Adipocyte (in vitro differentiated cells): ENCODE data around the gene DNAH10.

Experiments
- DNase-seq: peaks from one replicate; pipeline ENCODE4 v3.0.0-alpha.2; 2015; ENCODE audit warnings: low read depth
- H3K27me3 ChIP-seq: replicated peaks from 2 replicates; pipeline ENCODE4 v1.7.0; 2013; ENCODE audit warnings: mild to moderate bottlenecking, low read length, moderate library complexity; ENCODE audit not compliant: control insufficient read depth, insufficient read depth
- H3K36me3 ChIP-seq: 2 replicates; pipeline ENCODE4 v1.7.0; 2013; ENCODE audit warnings: low read length, mild to moderate bottlenecking, moderate library complexity; ENCODE audit not compliant: control insufficient read depth, insufficient read depth, severe bottlenecking
- H3K4me1 ChIP-seq: 2 replicates; pipeline ENCODE4 v1.7.0; 2013; ENCODE audit warnings: mild to moderate bottlenecking, low read length, moderate library complexity; ENCODE audit not compliant: control insufficient read depth, insufficient read depth
- H3K4me3 ChIP-seq: 2 replicates; pipeline ENCODE4 v1.7.0; 2013; ENCODE audit warnings: mild to moderate bottlenecking, low read length, moderate library complexity
- H3K9ac ChIP-seq: 2 replicates; pipeline ENCODE4 v1.7.0; 2013; ENCODE audit warnings: mild to moderate bottlenecking, low read length, moderate library complexity
- H3K9me3 ChIP-seq: 2 replicates; pipeline ENCODE4 v1.7.0; 2013; ENCODE audit warnings: mild to moderate bottlenecking, low read length, moderate library complexity; ENCODE audit not compliant: control insufficient read depth

Gene DNAH10

GRCh38 chr12:123966596-123966995 is 204.5 kb downstream of the DNAH10 start:
- peak; percentile 74 for DNase-seq
- peaks cover 50% of the 10 kb centered on the region for H3K4me1 ChIP-seq
- H3K9me3 ChIP-seq: no peaks in the 10 kb centered on the region
- H3K27me3 ChIP-seq: no peaks in the 10 kb centered on the region
- no peak overlapping the region for H3K4me3 ChIP-seq
- peaks cover 5% of the 10 kb centered on the region for H3K36me3 ChIP-seq
- no peak overlapping the region for H3K9ac ChIP-seq

DNA sequence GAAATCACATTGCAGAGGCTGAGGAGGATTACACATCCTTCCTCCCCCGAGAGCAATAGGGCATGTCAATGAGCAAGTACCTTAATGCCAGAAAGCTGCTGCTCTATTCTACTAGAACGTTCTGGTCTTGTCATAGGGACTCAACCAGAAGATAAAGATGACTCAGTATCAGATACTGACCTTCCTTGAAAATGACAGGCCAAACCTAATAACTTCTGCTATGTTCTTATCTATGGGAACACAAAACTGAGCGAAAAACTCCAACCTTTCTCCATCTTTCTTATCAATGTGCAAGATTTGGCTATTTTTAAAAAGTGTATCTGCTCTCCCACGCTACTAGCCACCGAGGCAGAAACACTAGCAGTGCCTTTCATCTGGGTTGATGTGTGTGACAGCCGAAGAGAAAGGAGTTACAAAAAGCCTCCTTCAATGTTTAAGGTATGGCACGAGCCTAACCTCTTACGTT is 205.1 kb downstream of the DNAH10 start:
- H3K9me3 ChIP-seq: no peaks in the 10 kb centered on the region
- DNase-seq: no peak
- H3K9ac ChIP-seq: no peak overlapping the region
- no peaks in the 10 kb centered on the region for H3K27me3 ChIP-seq
- peaks cover 5% of the 10 kb centered on the region for H3K36me3 ChIP-seq
- H3K4me3 ChIP-seq: no peak overlapping the region
- peaks cover 50% of the 10 kb centered on the region for H3K4me1 ChIP-seq

DNA sequence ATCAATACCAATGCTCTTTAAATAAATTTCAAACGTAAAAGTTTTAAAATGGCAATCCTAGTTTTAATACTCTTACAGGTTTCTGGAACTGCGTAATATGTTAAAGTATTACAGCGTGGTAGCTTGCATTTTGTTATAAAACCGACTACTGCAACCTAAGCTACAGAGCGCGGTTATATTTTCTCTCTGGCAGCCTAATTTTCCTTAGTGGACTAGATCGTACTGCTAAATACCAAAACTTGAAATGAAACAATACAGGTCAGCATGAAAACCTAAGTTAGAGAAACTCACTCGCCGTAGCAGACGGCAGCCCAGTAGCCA is 209.3 kb downstream of the DNAH10 start:
- DNase-seq: peak; percentile 13
- Histone ChIP-seq H3K9me3 (no peaks in the 10 kb centered on the region), H3K9ac (peak overlapping the region; percentile 83), H3K27me3 (no peaks in the 10 kb centered on the region), H3K36me3 (peaks cover 15% of the 10 kb centered on the region), H3K4me3 (peak overlapping the region; percentile 93), H3K4me1 (peaks cover 58% of the 10 kb centered on the region)

DNA sequence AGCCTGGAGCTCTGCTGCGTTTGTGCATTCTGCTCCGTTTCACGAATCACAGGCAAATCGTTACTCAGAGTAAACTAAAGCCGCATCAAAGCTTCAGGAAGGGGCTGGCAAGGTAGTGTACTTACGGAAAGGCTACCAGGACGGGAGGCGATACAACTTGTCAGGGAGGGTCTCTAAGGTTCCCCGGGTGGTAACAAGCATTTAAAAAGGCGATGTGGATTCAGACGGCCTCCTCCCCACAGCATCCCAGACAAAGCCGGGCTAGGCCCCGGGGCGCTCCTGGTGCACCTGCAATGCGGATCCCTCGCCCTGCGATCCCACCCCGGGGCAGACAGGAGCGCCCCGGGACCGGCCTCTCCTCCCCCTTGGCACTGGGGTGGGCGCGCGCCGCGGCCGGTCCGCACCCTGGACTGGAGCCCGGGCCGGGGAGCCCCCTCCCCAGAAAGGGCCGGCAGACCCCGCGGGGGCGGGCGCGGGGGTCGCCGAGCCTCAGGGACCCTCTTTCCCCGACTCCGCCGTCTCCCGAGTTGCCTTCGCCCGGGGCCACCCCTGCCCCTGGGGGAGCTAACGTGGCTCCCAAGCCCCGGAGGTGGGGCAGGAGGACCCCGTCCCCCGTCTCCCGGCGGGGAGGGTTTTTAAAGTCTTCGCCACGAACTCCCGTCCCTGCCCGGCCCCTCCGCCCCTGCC is 209.8 kb downstream of the DNAH10 start:
- Histone ChIP-seq H3K27me3 (no peaks in the 10 kb centered on the region), H3K9me3 (no peaks in the 10 kb centered on the region), H3K9ac (peak overlapping the region; percentile 83), H3K4me3 (peak overlapping the region; percentile 93), H3K36me3 (peaks cover 17% of the 10 kb centered on the region), H3K4me1 (peaks cover 53% of the 10 kb centered on the region)
- DNase-seq: peak; percentile 63

GRCh38 chr12:123972457-123973401 is 210.6 kb downstream of the DNAH10 start, which contains the start of the genes CCDC92 and ZNF664:
TSS of gene CCDC92 (minus strand) at chr12:123972831. CDS start at chr12:123944305, 28,526 bp downstream.
TSS of gene ZNF664 (plus strand) at chr12:123973215. CDS start at chr12:124012145, 38,930 bp downstream.
- peaks cover 45% of the 10 kb centered on the region for H3K4me1 ChIP-seq
- peak within 1 kb of the TSS; percentile 93 for H3K4me3 ChIP-seq
- no peaks in the 10 kb centered on the region for H3K9me3 ChIP-seq
- peaks cover 18% of the 10 kb centered on the region for H3K36me3 ChIP-seq
- no peaks in the 10 kb centered on the region for H3K27me3 ChIP-seq
- peak; percentile 96 for DNase-seq
- peak within 1 kb of the TSS; percentile 83 for H3K9ac ChIP-seq

DNA sequence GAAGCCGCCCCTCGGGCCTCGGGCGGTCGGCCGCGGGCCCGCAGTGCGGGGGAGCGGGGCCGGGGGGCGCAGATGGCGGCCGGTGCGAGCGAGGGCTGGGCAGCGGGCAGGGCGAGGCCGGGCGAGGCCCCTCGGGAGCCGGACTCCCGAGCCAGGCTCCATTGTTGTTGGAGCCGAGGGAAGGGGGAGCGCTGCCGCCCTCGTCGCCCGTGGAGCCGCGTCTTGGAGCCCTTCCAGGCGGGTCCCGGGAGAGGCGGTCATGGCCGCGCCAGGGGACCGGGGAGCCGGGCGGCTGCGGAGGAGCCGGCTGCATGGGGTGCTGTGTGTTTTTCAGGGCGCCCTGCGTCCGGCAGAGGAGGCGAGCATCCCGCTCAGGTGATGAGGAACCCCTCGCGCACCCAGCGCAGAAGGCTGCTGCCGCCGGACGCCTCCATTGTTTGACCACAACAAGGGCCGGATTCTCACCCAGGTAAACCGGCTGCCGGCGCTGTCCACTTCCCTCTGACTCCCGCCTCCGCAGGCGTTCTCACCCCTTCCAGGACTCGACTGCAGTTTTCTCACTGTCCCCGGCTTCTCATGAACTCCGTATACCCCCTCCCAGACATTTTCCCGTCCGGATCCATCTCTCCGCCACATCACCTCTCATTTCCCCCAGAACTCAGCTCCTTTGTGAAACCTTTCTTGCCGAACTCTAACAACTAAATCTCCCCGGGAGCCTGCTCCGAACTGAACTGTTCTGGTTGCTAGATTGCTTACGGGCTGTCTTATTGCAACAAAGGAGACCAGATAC is 211.6 kb downstream of the DNAH10 start:
- H3K27me3 ChIP-seq: no peaks in the 10 kb centered on the region
- no peaks in the 10 kb centered on the region for H3K9me3 ChIP-seq
- H3K4me3 ChIP-seq: peak overlapping the region; percentile 87
- peak overlapping the region; percentile 77 for H3K9ac ChIP-seq
- H3K36me3 ChIP-seq: peaks cover 15% of the 10 kb centered on the region
- peak; percentile 72 for DNase-seq
- H3K4me1 ChIP-seq: peaks cover 37% of the 10 kb centered on the region

DNA sequence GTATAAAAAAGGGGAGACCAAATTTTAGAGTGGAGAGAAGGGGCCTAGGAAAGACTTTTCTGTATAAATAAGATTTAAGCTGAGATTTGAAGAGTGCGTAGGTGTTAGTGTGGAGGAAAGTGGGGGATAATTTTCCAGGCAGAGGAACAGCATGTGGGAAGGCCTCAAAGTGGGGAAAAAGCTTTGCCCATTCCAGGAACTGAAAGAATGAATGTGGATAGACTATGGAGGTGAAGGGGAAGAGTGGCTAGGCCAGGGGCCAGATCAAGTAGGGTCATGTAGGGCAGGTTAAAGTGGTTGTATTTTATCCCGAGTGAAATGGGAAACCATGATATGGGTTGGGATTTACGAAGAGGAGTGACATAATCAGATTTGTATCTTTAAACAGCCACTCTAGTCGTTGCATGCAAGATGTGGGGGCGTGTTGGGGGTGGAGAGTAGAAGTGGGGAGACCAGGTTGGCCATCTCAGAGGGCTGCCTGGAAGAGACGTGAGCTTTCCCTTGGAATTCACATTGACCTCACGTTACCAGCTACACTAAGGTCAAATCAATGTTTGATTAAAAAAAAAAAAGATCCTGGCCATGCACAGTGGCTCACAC is 214.2 kb downstream of the DNAH10 start:
- H3K4me1 ChIP-seq: peaks cover 12% of the 10 kb centered on the region
- no peaks in the 10 kb centered on the region for H3K27me3 ChIP-seq
- no peak for DNase-seq
- H3K4me3 ChIP-seq: no peak overlapping the region
- peaks cover 16% of the 10 kb centered on the region for H3K36me3 ChIP-seq
- H3K9me3 ChIP-seq: no peaks in the 10 kb centered on the region
- no peak overlapping the region for H3K9ac ChIP-seq

DNA sequence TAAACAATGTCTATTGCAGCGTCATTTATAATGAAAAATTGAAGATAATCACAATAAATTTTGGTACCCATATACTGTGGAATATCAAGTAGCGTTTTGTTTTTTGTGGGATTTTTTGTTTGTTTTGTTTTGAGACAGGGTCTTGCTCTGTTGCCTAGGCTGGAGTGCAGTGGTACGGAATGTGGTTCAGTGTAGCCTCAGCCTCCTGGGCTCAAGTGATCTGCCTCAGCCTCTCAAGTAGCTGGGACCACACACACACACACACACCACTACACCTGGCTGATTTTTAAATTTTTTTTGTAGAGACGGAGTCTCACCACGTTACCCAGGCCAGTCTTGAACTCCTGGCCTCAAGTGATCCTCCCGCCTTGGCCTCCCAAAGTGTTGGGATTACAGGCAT is 217.5 kb downstream of the DNAH10 start:
- Histone ChIP-seq H3K4me1 (peaks cover 17% of the 10 kb centered on the region), H3K36me3 (peaks cover 29% of the 10 kb centered on the region), H3K9me3 (no peaks in the 10 kb centered on the region), H3K27me3 (no peaks in the 10 kb centered on the region), H3K4me3 (no peak overlapping the region), H3K9ac (no peak overlapping the region)
- no peak for DNase-seq

- Histone ChIP-seq H3K4me3 (no peak overlapping the region), H3K9me3 (no peaks in the 10 kb centered on the region), H3K36me3 (peaks cover 15% of the 10 kb centered on the region), H3K27me3 (no peaks in the 10 kb centered on the region), H3K4me1 (peaks cover 34% of the 10 kb centered on the region), H3K9ac (no peak overlapping the region)
- DNase-seq: no peak
Measured at GRCh38 chr12:123982269-123982668, 220.2 kb downstream of the DNAH10 start.

DNA sequence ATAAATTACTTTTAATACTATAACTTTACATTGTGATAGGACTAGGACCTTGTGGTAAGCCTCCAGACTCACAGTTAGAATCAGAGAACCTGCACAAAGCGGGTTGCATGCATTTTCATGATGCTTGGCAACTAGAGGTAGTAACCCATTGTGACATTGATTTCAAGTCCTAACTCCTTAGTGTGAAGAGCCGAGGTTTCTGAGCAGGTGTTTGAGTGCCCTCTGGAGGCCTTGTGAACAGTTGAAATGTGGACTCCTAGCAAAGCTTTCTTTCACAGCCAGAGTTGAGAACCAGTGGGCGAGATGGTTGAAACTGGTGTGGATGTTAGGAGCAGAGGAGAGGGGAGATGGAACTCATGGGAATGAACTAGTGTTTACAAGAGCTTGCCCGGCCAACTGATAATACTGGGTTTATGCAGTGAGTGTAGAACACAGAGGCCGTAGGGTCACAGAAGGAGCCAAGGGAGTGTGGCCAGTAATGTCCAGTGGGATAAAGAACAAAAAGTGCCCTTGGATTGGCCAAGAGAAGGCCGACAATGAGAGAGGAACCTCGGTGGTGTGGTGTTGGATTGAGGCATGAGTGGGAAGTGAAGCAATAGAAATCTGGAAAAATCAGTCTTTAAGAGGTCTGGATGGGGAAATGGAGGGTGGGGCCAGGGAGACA is 221.9 kb downstream of the DNAH10 start:
- peak overlapping the region; percentile 1 for H3K4me3 ChIP-seq
- H3K36me3 ChIP-seq: peaks cover 29% of the 10 kb centered on the region
- H3K9me3 ChIP-seq: no peaks in the 10 kb centered on the region
- H3K27me3 ChIP-seq: no peaks in the 10 kb centered on the region
- DNase-seq: peak; percentile 81
- H3K4me1 ChIP-seq: peaks cover 39% of the 10 kb centered on the region
- H3K9ac ChIP-seq: peak overlapping the region; percentile 32
